A549 treated with Mapracorat at 1 μM for 4 hours (cell line): ENCODE measurements around the gene PKIG. TPM values are rescaled to one million over a fixed set of nuclear protein-coding genes. Genes with fewer than 3 reads are reported as not detected.

Source experiments
- total RNA-seq: library from RNA; stranded (reverse); fragments of 200-300 nt; extraction: Qiagen RNA extraction; gene quantifications from 5 replicates; pipeline ENCODE4 v1.2.3, GENCODE V29; 2022

Gene PKIG
- total RNA-seq: 37.1 to 43.1 TPM (median 39.8 TPM) in 5 replicates

DNA sequence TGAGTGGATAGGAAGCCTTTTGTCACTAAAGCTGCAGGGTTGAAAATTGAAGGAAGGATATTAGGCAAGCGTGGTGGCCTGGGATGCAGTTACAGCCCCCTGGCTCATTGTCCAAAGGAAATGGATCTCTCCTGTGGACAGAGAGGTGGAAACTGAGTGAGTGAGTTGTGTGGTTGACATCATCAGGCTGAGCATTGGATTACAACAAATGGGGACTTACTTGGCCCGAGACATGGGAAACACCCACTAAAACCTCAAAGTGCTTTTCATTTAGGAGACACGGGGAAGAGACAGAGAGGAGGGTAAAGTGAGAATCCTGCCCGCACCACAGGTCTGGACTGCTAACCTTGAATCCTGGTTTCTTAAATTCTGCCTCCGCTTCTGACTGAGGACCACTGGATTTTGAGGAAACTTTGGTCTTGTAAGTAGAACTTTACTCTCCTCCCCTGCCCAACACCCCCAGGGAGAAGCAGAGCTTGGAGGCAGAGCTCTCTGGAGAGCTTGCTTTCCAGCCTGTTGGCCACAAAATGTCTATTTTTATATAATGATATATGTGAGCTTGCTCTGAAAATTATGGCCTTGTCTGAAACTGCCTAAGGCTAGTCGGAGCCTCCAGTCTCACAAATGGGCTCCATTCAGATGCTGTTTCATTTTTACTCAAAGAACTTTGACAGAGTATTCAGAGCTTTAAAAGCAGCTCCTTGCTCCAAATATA, at the start of gene PKIG:
Gene PKIG (plus strand): TSS at position 269 of the 715 bp plus-strand sequence. CDS start 31,978 bp downstream, outside the sequence.

DNA sequence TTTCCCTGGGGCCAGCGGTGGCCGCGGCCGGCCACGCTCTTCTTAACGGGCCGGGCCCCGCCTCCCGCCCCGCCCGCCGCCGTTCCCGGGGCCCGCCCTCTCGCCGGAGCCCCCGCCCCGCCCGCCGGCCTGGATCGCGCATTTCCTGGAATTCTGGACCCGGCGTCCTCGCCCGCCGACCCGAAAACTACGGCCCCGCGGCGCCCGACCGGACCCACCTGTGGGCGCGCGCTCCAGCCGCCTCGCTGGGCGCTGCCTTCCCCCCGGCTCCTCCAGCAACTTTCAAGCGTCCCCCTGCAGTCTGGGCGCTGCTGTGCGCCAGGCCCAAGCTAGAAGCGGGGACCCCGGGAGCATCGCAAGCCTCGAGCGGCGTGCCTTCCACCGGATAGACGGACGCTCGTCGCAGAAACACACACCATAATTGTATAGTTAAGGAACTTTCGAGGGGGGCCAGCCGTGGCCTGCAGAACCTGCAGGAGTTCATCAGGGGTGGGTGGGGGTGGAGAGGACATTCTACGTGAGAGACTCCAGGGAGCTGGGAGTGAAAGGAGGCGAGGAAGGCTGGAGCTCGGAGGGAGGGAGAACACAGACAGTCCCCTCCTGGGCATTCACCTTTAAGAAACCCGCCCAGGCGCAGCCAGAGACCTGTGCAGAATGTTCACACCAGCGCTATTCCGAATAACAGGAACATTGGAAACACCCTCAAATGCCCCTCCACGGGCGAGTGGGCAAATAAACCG, 69.5 kb downstream of the PKIG start, which contains the start of gene ADA:
Gene ADA (minus strand): TSS at position 16 of the 740 bp plus-strand sequence. CDS start 92 bp downstream, outside the sequence.

Other genes with a start within 250 kb of the PKIG start
- 0.15 to 0.47 TPM (median 0.33 TPM) in 4 of 5 replicates, not detected in the other for gene R3HDML, start 245.5 kb upstream of the PKIG start, total RNA-seq
- 14.6 to 20.3 TPM (median 19.1 TPM) in 5 replicates for gene HNF4A, start 226.9 kb upstream of the PKIG start, total RNA-seq
- gene TTPAL, start 106.7 kb upstream of the PKIG start, total RNA-seq: 13.6 to 16.8 TPM (median 16.1 TPM) in 5 replicates
- 71.0 to 91.1 TPM (median 80.0 TPM) in 5 replicates for gene SERINC3, start 60.5 kb upstream of the PKIG start, total RNA-seq
- 48.2 to 59.8 TPM (median 53.8 TPM) in 5 replicates for gene ADA, start 69.1 kb downstream of the PKIG start, total RNA-seq
- gene CCN5, start 132.8 kb downstream of the PKIG start, total RNA-seq: 25.9 to 39.9 TPM (median 27.5 TPM) in 5 replicates
- gene KCNK15, start 163.3 kb downstream of the PKIG start, total RNA-seq: 0.45 to 0.87 TPM (median 0.54 TPM) in 5 replicates
- 1.3 to 2.0 TPM (median 1.6 TPM) in 5 replicates for gene RIMS4, start 228.0 kb downstream of the PKIG start, total RNA-seq